Smooth muscle cell (in vitro differentiated cells): Measurements from ENCODE around the gene SERTAD3. TPM values are rescaled to one million over a fixed set of nuclear protein-coding genes. Genes with fewer than 3 reads are reported as not detected.
"Not testable (repeated sequence)": the region's sequence is repeated elsewhere in the genome, so short reads cannot be mapped to it uniquely, and the experiment has no call there.

Source experiments
- DNase-seq: peaks from one replicate; lab custom pipeline; 2025; ENCODE audit not compliant: unreplicated experiment; lab: John Stamatoyannopoulos, UW
- H2AFZ ChIP-seq: fragments of 200-600 bp; sonication (generic); 2 replicates; pipeline ENCODE4 v1.6.0; 2016; ENCODE audit warnings: antibody characterized with exemption, low read depth, mild to moderate bottlenecking
- H3F3A ChIP-seq: fragments of 200-600 bp; sonication (generic); 2 replicates; pipeline ENCODE4 v1.6.0; 2017; ENCODE audit warnings: antibody characterized with exemption, low read depth
- H3K27ac ChIP-seq: fragments of 200-600 bp; sonication (generic); 2 replicates; pipeline ENCODE4 v1.5.1; 2016; ENCODE audit warnings: low read depth, mild to moderate bottlenecking
- H3K27me3 ChIP-seq: fragments of 200-600 bp; sonication (generic); 2 replicates; pipeline ENCODE4 v1.6.1; 2016; ENCODE audit warnings: low read depth, mild to moderate bottlenecking
- H3K36me3 ChIP-seq: fragments of 200-600 bp; sonication (generic); 2 replicates; pipeline ENCODE4 v1.5.1; 2016; ENCODE audit warnings: low read depth
- H3K4me1 ChIP-seq: fragments of 200-600 bp; sonication (generic); 2 replicates; pipeline ENCODE4 v1.5.1; 2016; ENCODE audit warnings: low read depth
- H3K4me2 ChIP-seq: fragments of 200-600 bp; sonication (generic); 2 replicates; pipeline ENCODE4 v1.6.0; 2016; ENCODE audit warnings: mild to moderate bottlenecking
- H3K4me3 ChIP-seq: fragments of 200-600 bp; sonication (generic); 2 replicates; pipeline ENCODE4 v1.5.1; 2016; ENCODE audit warnings: mild to moderate bottlenecking
- H3K79me2 ChIP-seq: fragments of 200-600 bp; sonication (generic); 2 replicates; pipeline ENCODE4 v1.6.0; 2016; ENCODE audit warnings: low read depth, mild to moderate bottlenecking
- H3K9ac ChIP-seq: fragments of 200-600 bp; sonication (generic); 2 replicates; pipeline ENCODE4 v1.6.0; 2016; ENCODE audit warnings: low read depth
- H3K9me3 ChIP-seq: fragments of 200-600 bp; sonication (generic); replicated peaks from 2 replicates; pipeline ENCODE4 v1.5.1; 2016; ENCODE audit warnings: low read depth
- H4K20me1 ChIP-seq: fragments of 200-600 bp; sonication (generic); 2 replicates; pipeline ENCODE4 v1.6.0; 2016; ENCODE audit warnings: low read depth
- CTCF ChIP-seq: fragments of 200-600 bp; sonication (generic); IDR thresholded peaks from 2 replicates; pipeline ENCODE4 v1.5.1; 2017; ENCODE audit warnings: borderline replicate concordance, mild to moderate bottlenecking, antibody characterized with exemption; ENCODE audit not compliant: insufficient read depth, poor library complexity, severe bottlenecking
- WGBS: methylation state at CpG from one replicate; pipeline ENCODE4 v1.1.7; 2016; ENCODE audit warnings: low lambda C conversion rate; 5-methylcytosine and 5-hydroxymethylcytosine counted together
- polyA plus RNA-seq: library from polyadenylated mRNA; unstranded; fragments of >200 nt; fragmentation: Nextera tagmentation; extraction: Ambion mirVana; gene quantifications from 2 replicates; pipeline ENCODE4 v1.2.1, GENCODE V29; 2016
- total RNA-seq: library from RNA; depleted of rRNA; stranded (reverse); fragments of >200 nt; gene quantifications from 2 replicates; pipeline ENCODE4 v1.2.3, GENCODE V29; 2014

SERTAD3 gene
- total and polyA plus RNA-seq, 2 experiments from 2014 or later, result 43.1 to 82.9 TPM

DNA sequence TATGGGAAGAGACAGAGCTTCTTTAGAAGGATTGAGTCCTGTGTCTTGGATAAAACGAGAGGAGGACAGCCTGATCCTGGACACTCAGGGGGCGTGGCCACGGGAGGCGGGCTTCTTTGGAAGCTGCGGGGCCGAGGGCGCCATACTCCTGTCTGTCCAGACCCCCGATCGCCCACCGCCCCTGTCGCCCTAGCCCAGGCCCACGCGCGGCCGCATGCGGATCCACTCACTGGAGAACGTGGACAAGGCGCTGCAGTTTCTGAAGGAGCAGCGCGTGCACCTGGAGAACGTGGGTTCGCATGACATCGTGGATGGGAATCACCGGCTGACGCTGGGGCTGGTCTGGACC, 45.7 kb upstream of the SERTAD3 start:
- no peak overlapping the region for H2AFZ ChIP-seq
- no peak for DNase-seq
- 89% methylated on average over 22 of the region's 25 CpGs for whole genome bisulfite sequencing
- H3K27ac ChIP-seq, result no peak overlapping the region
- no peaks in the 10 kb centered on the region for H3K36me3 ChIP-seq
- no peak overlapping the region for H3K4me2 ChIP-seq
- H3K27me3 ChIP-seq, result peaks cover 21% of the 10 kb centered on the region
- no peak for TF ChIP-seq CTCF
- no peak overlapping the region for H3K4me3 ChIP-seq
- no peaks in the 10 kb centered on the region for H3K79me2 ChIP-seq
- H3K9ac ChIP-seq, result no peak overlapping the region
- H3K4me1 ChIP-seq, result no peaks in the 10 kb centered on the region
- no peaks in the 10 kb centered on the region for H3K9me3 ChIP-seq
- H3F3A ChIP-seq, result no peaks in the 10 kb centered on the region
- no peaks in the 10 kb centered on the region for H4K20me1 ChIP-seq

- H3K9ac ChIP-seq, result no peak overlapping the region
- TF ChIP-seq CTCF, result no peak
- peaks cover 4% of the 10 kb centered on the region for H3K27me3 ChIP-seq
- H3K79me2 ChIP-seq, result no peaks in the 10 kb centered on the region
- WGBS, result 88% methylated on average over 3 of the region's 3 CpGs
- DNase-seq, result no peak
- no peaks in the 10 kb centered on the region for H3F3A ChIP-seq
- H3K36me3 ChIP-seq, result no peaks in the 10 kb centered on the region
- H2AFZ ChIP-seq, result no peak overlapping the region
- no peak overlapping the region for H3K4me2 ChIP-seq
- H3K4me3 ChIP-seq, result no peak overlapping the region
- no peaks in the 10 kb centered on the region for H3K4me1 ChIP-seq
- H3K9me3 ChIP-seq, result no peaks in the 10 kb centered on the region
- no peaks in the 10 kb centered on the region for H4K20me1 ChIP-seq
- no peak overlapping the region for H3K27ac ChIP-seq
Observed at GRCh38 chr19:40486017-40486416, 41.9 kb upstream of the SERTAD3 start.

- H3K27me3 ChIP-seq, H3K4me2 ChIP-seq, H3K36me3 ChIP-seq, H3K9ac ChIP-seq, H3K9me3 ChIP-seq, H3F3A ChIP-seq, H3K79me2 ChIP-seq, H3K4me1 ChIP-seq, H3K27ac ChIP-seq, H3K4me3 ChIP-seq, H4K20me1 ChIP-seq, DNase-seq, H2AFZ ChIP-seq: not testable (repeated sequence)
- 90% methylated on average over 15 of the region's 15 CpGs for WGBS
Observed at GRCh38 chr19:40475878-40476644, 31.9 kb upstream of the SERTAD3 start.

- H3K27ac ChIP-seq, result no peak overlapping the region
- WGBS, result 93% methylated on average over 4 of the region's 4 CpGs
- H3K9me3 ChIP-seq, result no peaks in the 10 kb centered on the region
- DNase-seq, result no peak
- no peaks in the 10 kb centered on the region for H3K36me3 ChIP-seq
- H3K4me3 ChIP-seq, result no peak overlapping the region
- no peak overlapping the region for H2AFZ ChIP-seq
- H3K4me1 ChIP-seq, result no peaks in the 10 kb centered on the region
- H3K9ac ChIP-seq, result no peak overlapping the region
- H3K79me2 ChIP-seq, result no peaks in the 10 kb centered on the region
- no peak overlapping the region for H3K4me2 ChIP-seq
- H4K20me1 ChIP-seq, result no peaks in the 10 kb centered on the region
- no peaks in the 10 kb centered on the region for H3F3A ChIP-seq
- no peaks in the 10 kb centered on the region for H3K27me3 ChIP-seq
- TF ChIP-seq CTCF, result no peak
Observed at GRCh38 chr19:40474737-40475136, 30.6 kb upstream of the SERTAD3 start.
